Gastroesophageal sphincter (tissue), 4 donors: Measurements from ENCODE around the gene PLEKHG4B. TPM values are rescaled to one million over a fixed set of nuclear protein-coding genes. Genes with fewer than 3 reads are reported as not detected.

ENCODE experiments used
- ATAC-seq: fragments of 150-250 bp; one replicate; pipeline ENCODE4 v1.9.1; 2016; ENCODE audit warnings: mild to moderate bottlenecking, moderate library complexity
- H3K27ac ChIP-seq, 4 donors: fragments of 200-600 bp; sonication (generic) in 3 of 4; 1 replicate in 3 of 4; 2 replicates in 1 of 4; pipeline ENCODE4 v1.5.1; 2016 to 2019
- H3K27me3 ChIP-seq: fragments of 200-600 bp; sonication (generic); one replicate; pipeline ENCODE4 v1.5.1; 2019
- H3K36me3 ChIP-seq, 2 donors: fragments of 200-600 bp; sonication (generic); one replicate each; pipeline ENCODE4 v1.5.1; 2019; ENCODE audit warnings: control low read depth in 1 of 2
- H3K4me1 ChIP-seq, 3 donors: fragments of 200-600 bp; sonication (generic); 1 replicate in 2 of 3; 2 replicates in 1 of 3; pipeline ENCODE4 v1.5.1; 2016 to 2019; ENCODE audit warnings: control low read depth in 2 of 3
- H3K4me3 ChIP-seq, 2 donors: fragments of 200-600 bp; sonication (generic); one replicate each; pipeline ENCODE4 v1.5.1; 2019; ENCODE audit warnings: mild to moderate bottlenecking in 1 of 2, moderate library complexity in 1 of 2
- H3K9me3 ChIP-seq, 3 donors: fragments of 200-600 bp; sonication (generic); one replicate each; pipeline ENCODE4 v1.5.1; 2017 to 2019; ENCODE audit warnings: control low read depth in 2 of 3
- CTCF ChIP-seq, 4 experiments: fragments of 200-600 bp in 2 of 4; fragments of 450-650 bp in 2 of 4; sonication (generic) in 1 of 4; IDR thresholded peaks; one replicate each; pipeline ENCODE4 v1.5.1; 2017 to 2019; ENCODE audit warnings: antibody characterized with exemption in 4 of 4, mild to moderate bottlenecking in 2 of 4, moderate library complexity in 2 of 4
- EP300 ChIP-seq: sonication (generic); formaldehyde crosslinking; IDR thresholded peaks from one replicate; pipeline ENCODE4 v1.6.1; 2017; ENCODE audit warnings: antibody characterized with exemption, mild to moderate bottlenecking
- POLR2A ChIP-seq, 2 donors: fragments of 450-650 bp; IDR thresholded peaks; one replicate each; pipeline ENCODE4 v1.6.1; 2017; ENCODE audit warnings: antibody characterized with exemption in 2 of 2, mild to moderate bottlenecking in 2 of 2, moderate library complexity in 1 of 2
- POLR2AphosphoS5 ChIP-seq: sonication (generic); formaldehyde crosslinking; IDR thresholded peaks from one replicate; pipeline ENCODE4 v1.6.1; 2017; ENCODE audit warnings: antibody characterized with exemption
- WGBS, 2 donors: methylation state at CpG; one replicate each; pipeline ENCODE4 v1.1.5; 2018; ENCODE audit warnings: low coverage in 1 of 2; 5-methylcytosine and 5-hydroxymethylcytosine counted together
- total RNA-seq, 4 donors: library from RNA; depleted of rRNA; stranded (reverse); fragments of >200 nt; gene quantifications; one replicate each; pipeline ENCODE4 v1.1.0, GENCODE V29; 2016

Gene PLEKHG4B
- total RNA-seq, 4 donors from 2014 or later, result under 0.01 to 0.66 (median 0.15) TPM; not detected in 1

DNA sequence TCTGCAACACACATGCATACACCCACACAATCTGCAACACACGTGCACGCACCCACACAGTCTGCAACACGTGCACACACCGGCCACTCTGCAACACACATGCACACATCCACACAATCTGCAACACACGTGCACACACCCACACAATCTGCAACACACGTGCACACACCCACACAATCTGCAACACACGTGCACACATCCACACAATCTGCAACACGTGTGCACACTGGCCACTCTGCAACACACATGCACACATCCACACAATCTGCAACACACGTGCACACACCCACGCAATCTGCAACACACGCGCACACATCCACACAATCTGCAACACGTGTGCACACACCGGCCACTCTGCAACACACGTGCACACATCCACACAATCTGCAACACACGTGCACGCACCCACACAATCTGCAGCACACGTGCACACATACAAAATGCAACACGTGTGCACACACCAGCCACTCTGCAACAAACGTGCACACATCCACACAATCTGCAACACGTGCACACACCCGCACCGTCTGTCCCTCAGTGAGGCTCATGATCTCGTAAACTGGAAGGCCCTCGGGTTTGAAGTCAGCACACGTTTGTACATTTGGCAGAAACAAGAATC is 18.4 kb downstream of the PLEKHG4B start:
- Histone ChIP-seq H3K27ac (no peak overlapping the region), H3K36me3 (no peaks in the 10 kb centered on the region), H3K4me1 (no peaks in the 10 kb centered on the region), H3K4me3 (no peak overlapping the region), H3K27me3 (peaks cover 44% of the 10 kb centered on the region), H3K9me3 (no peaks in the 10 kb centered on the region)
- WGBS, 2 donors, result 90 to 91% methylated on average over 18 to 19 of the region's 26 CpGs
- no peak for ATAC-seq
- no peak for TF ChIP-seq EP300
- no peak for TF ChIP-seq POLR2AphosphoS5
- TF ChIP-seq CTCF (IDR thresholded peaks at IDR 0.05), result no peak
- TF ChIP-seq POLR2A (IDR thresholded peaks at IDR 0.05), result no peak

- no peak for ATAC-seq
- WGBS, 2 donors, result no CpG with 5 or more reads among the region's 5 CpGs
- Histone ChIP-seq H3K4me1 (no peaks in the 10 kb centered on the region), H3K36me3 (no peaks in the 10 kb centered on the region), H3K27me3 (peaks cover 38% of the 10 kb centered on the region), H3K27ac (no peak overlapping the region), H3K4me3 (no peak overlapping the region), H3K9me3 (no peaks in the 10 kb centered on the region)
- TF ChIP-seq EP300 (no peak), POLR2AphosphoS5 (no peak), POLR2A (IDR thresholded peaks at IDR 0.05) (no peak), CTCF (IDR thresholded peaks at IDR 0.05) (no peak)
Measured at GRCh38 chr5:111171-111570, 19.2 kb downstream of the PLEKHG4B start.

- no peak overlapping the region for H3K4me3 ChIP-seq
- no peaks in the 10 kb centered on the region for H3K4me1 ChIP-seq
- no peak overlapping the region for H3K27ac ChIP-seq
- 86 to 90% methylated on average over 3 to 5 of the region's 5 CpGs for WGBS, 2 donors
- H3K9me3 ChIP-seq, result peaks cover 0 to 28% (median 0%) of the 10 kb centered on the region in 3 donors
- H3K36me3 ChIP-seq, result no peaks in the 10 kb centered on the region
- peaks cover 5% of the 10 kb centered on the region for H3K27me3 ChIP-seq
- no peak for ATAC-seq
- no peak for TF ChIP-seq EP300
- TF ChIP-seq CTCF (IDR thresholded peaks at IDR 0.05), result no peak
- no peak for TF ChIP-seq POLR2AphosphoS5
- no peak for TF ChIP-seq POLR2A (IDR thresholded peaks at IDR 0.05)
Measured at GRCh38 chr5:119486-120097, 27.6 kb downstream of the PLEKHG4B start.

DNA sequence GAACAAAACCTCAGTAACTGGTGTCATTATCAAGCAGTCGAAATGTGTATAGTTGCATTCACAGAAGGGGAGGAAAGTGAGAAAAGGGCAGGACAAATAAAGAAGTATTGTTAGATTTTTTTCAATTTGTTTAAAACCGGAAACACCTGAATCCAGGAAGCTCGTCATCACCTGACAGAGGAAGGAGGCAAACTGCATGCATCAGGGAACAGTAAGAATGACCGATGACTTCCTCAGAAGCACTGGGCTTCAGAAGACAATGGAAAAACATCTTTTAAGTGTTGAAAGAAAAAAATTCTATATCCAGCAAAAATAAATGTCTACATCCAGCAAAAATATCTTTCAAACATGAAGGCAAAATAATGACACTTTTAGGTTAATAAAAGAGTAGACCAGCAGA is 29.5 kb downstream of the PLEKHG4B start:
- Histone ChIP-seq H3K36me3 (no peaks in the 10 kb centered on the region), H3K27ac (no peak overlapping the region), H3K4me1 (no peaks in the 10 kb centered on the region), H3K9me3 (peaks cover 0 to 36% (median 0%) of the 10 kb centered on the region in 3 donors), H3K4me3 (no peak overlapping the region), H3K27me3 (peaks cover 3% of the 10 kb centered on the region)
- TF ChIP-seq EP300 (no peak), POLR2AphosphoS5 (no peak), POLR2A (IDR thresholded peaks at IDR 0.05) (no peak)
- WGBS, 2 donors, result 87 to 89% methylated on average over 4 of the region's 4 CpGs
- no peak for ATAC-seq

GRCh38 chr5:125815-126214 is 33.8 kb downstream of the PLEKHG4B start:
- TF ChIP-seq EP300 (no peak), CTCF (IDR thresholded peaks at IDR 0.05) (no peak), POLR2AphosphoS5 (no peak), POLR2A (IDR thresholded peaks at IDR 0.05) (no peak)
- no peak for ATAC-seq
- H3K27ac ChIP-seq, result no peak overlapping the region
- H3K27me3 ChIP-seq, result no peaks in the 10 kb centered on the region
- no peak overlapping the region for H3K4me3 ChIP-seq
- peaks cover 0 to 9% (median 0%) of the 10 kb centered on the region in 3 donors for H3K4me1 ChIP-seq
- WGBS, 2 donors, result 100% methylated on average over 1 of the region's 1 CpG
- peaks cover 0 to 28% (median 0%) of the 10 kb centered on the region in 3 donors for H3K9me3 ChIP-seq
- no peaks in the 10 kb centered on the region for H3K36me3 ChIP-seq
